Keratinocyte (primary cell): ENCODE measurements around the gene OOSP2. TPM values are rescaled to one million over a fixed set of nuclear protein-coding genes. Genes with fewer than 3 reads are reported as not detected.

Experiments
- DNase-seq: peaks from one replicate; pipeline ENCODE4 v3.0.0-alpha.2; 2011; ENCODE audit warnings: low read depth, missing footprints, low spot score
- FAIRE-seq: peaks from 2 replicates; lab custom pipeline; 2011; peaks lifted over from hg19 to GRCh38; lab: Jason Lieb, UNC
- H2AFZ ChIP-seq: 2 replicates; pipeline ENCODE4 v1.6.0; 2012; ENCODE audit warnings: low read length, control low read depth, inconsistent platforms; ENCODE audit not compliant: control insufficient read depth
- H3K27ac ChIP-seq: 2 replicates; pipeline ENCODE4 v1.5.1; 2011; ENCODE audit warnings: low read length; ENCODE audit not compliant: control insufficient read depth, insufficient read depth
- H3K27me3 ChIP-seq: 3 replicates; pipeline ENCODE4 v1.6.0; 2011; ENCODE audit warnings: low read length; ENCODE audit not compliant: control insufficient read depth, insufficient read depth; ENCODE audit errors: extremely low read depth
- H3K36me3 ChIP-seq, 2 experiments: 2 replicates in 1 of 2; 3 replicates in 1 of 2; pipeline ENCODE4 v1.5.1; 2011; ENCODE audit warnings: low read length in 2 of 2, mild to moderate bottlenecking in 1 of 2; ENCODE audit not compliant: control insufficient read depth in 2 of 2, insufficient read depth in 2 of 2; ENCODE audit errors: extremely low read depth in 1 of 2
- H3K4me1 ChIP-seq: 3 replicates; pipeline ENCODE4 v1.5.1; 2011; ENCODE audit warnings: low read length; ENCODE audit not compliant: control insufficient read depth, insufficient read depth; ENCODE audit errors: extremely low read depth
- H3K4me2 ChIP-seq: 3 replicates; pipeline ENCODE4 v1.6.0; 2011; ENCODE audit warnings: low read depth, low read length; ENCODE audit not compliant: control insufficient read depth, insufficient read depth; ENCODE audit errors: extremely low read depth
- H3K4me3 ChIP-seq, 3 experiments: fragments of 200-600 bp in 1 of 3; sonication (generic) in 1 of 3; 2 replicates in 2 of 3; 3 replicates in 1 of 3; pipeline ENCODE4 v1.5.1; 2011 to 2016; ENCODE audit warnings: low read length in 3 of 3, mild to moderate bottlenecking in 3 of 3, control low read depth in 2 of 3, inconsistent platforms in 1 of 3, low read depth in 1 of 3, mixed read lengths in 1 of 3, mixed run types in 1 of 3, moderate library complexity in 1 of 3; ENCODE audit not compliant: control insufficient read depth in 2 of 3, insufficient read depth in 2 of 3; ENCODE audit errors: extremely low read depth in 1 of 3
- H3K79me2 ChIP-seq: 2 replicates; pipeline ENCODE4 v1.6.0; 2012; ENCODE audit warnings: low read length; ENCODE audit not compliant: control insufficient read depth, insufficient read depth
- H3K9ac ChIP-seq: 3 replicates; pipeline ENCODE4 v1.6.0; 2011; ENCODE audit warnings: low read length; ENCODE audit not compliant: control insufficient read depth, insufficient read depth; ENCODE audit errors: extremely low read depth
- H3K9me1 ChIP-seq: 3 replicates; pipeline ENCODE4 v1.6.0; 2011; ENCODE audit warnings: low read length; ENCODE audit not compliant: control insufficient read depth, insufficient read depth; ENCODE audit errors: extremely low read depth
- H3K9me3 ChIP-seq: 2 replicates; pipeline ENCODE4 v1.5.1; 2012; ENCODE audit warnings: low read depth, low read length; ENCODE audit not compliant: control insufficient read depth
- H4K20me1 ChIP-seq: 3 replicates; pipeline ENCODE4 v1.6.0; 2011; ENCODE audit warnings: low read length; ENCODE audit not compliant: control insufficient read depth, insufficient read depth; ENCODE audit errors: extremely low read depth
- CTCF ChIP-seq, 3 experiments: IDR thresholded peaks in 1 of 3; conservative IDR thresholded peaks in 1 of 3; optimal IDR thresholded peaks in 1 of 3; 2 replicates in 2 of 3; 3 replicates in 1 of 3; pipeline versions ENCODE3 to v1.5.1; 2011; ENCODE audit warnings: low read length in 3 of 3, mild to moderate bottlenecking in 3 of 3, moderate library complexity in 2 of 3, control low read depth in 1 of 3, inconsistent platforms in 1 of 3; ENCODE audit not compliant: insufficient read depth in 2 of 3; ENCODE audit errors: extremely low read depth in 1 of 3
- EZH2 ChIP-seq: IDR thresholded peaks from one replicate; pipeline ENCODE4 v1.6.1; 2012; ENCODE audit warnings: inconsistent platforms, mild to moderate bottlenecking, low read length, moderate library complexity
- dilution Hi-C: fragments of 300-500 bp; cut with MboI; formaldehyde crosslinking; loops from one replicate; pipeline ENCODE4 v1.7.0; 2020; ENCODE audit warnings: low sequenced_read_pairs; ENCODE audit not compliant: extremely low pct_ligation_motif_present
- polyA plus RNA-seq, 5 experiments: library from polyadenylated mRNA; depleted of rRNA in 3 of 5; stranded (reverse) in 3 of 5; stranded (forward) in 1 of 5; unstranded in 1 of 5; fragments of >200 nt; gene quantifications; 1 replicate in 1 of 5; 2 replicates in 3 of 5; 3 replicates in 1 of 5; pipeline versions ENCODE4 v1.2.1 to v1.2.3, GENCODE V29; 2011 to 2012; ENCODE audit warnings: missing spikeins in 2 of 5, low read depth in 1 of 5, low replicate concordance in 1 of 5

OOSP2 gene
- polyA plus RNA-seq, 1 donor (not counting 4 experiments of a cell fraction or from before 2014, with no cell fraction given), result not detected

- no peak overlapping the region for H3K4me3 ChIP-seq
- dilution Hi-C loops, result no loop called here
- H3K79me2 ChIP-seq, result no peaks in the 10 kb centered on the region
- H3K4me2 ChIP-seq, result no peak overlapping the region
- no peaks in the 10 kb centered on the region for H3K4me1 ChIP-seq
- no peak for DNase-seq
- H4K20me1 ChIP-seq, result no peaks in the 10 kb centered on the region
- no peak for TF ChIP-seq CTCF (optimal IDR thresholded peaks at IDR 0.05 in 1 of 3, IDR thresholded peaks at IDR 0.05 in 1 of 3, conservative IDR thresholded peaks at IDR 0.05 in 1 of 3; ENCODE audit: extremely low read depth in 1 of 3, insufficient read depth in 2 of 3, low read length in 3 of 3)
- no peak for TF ChIP-seq EZH2
- H3K9me3 ChIP-seq, result no peaks in the 10 kb centered on the region
- H3K9me1 ChIP-seq, result no peaks in the 10 kb centered on the region
- H3K27me3 ChIP-seq, result no peaks in the 10 kb centered on the region
- H3K36me3 ChIP-seq, result no peaks in the 10 kb centered on the region
- FAIRE-seq, result no peak
- no peak overlapping the region for H3K27ac ChIP-seq
- no peak overlapping the region for H3K9ac ChIP-seq
- no peak overlapping the region for H2AFZ ChIP-seq
Observed at GRCh38 chr11:60095477-60096120, 55.4 kb downstream of the OOSP2 start.

- no peaks in the 10 kb centered on the region for H3K36me3 ChIP-seq
- H3K27me3 ChIP-seq, result no peaks in the 10 kb centered on the region
- H3K9ac ChIP-seq, result no peak overlapping the region
- no peak overlapping the region for H3K4me2 ChIP-seq
- no peak overlapping the region for H2AFZ ChIP-seq
- no peaks in the 10 kb centered on the region for H3K79me2 ChIP-seq
- H3K27ac ChIP-seq, result no peak overlapping the region
- H3K9me3 ChIP-seq, result no peaks in the 10 kb centered on the region
- TF ChIP-seq CTCF (optimal IDR thresholded peaks at IDR 0.05 in 1 of 3, IDR thresholded peaks at IDR 0.05 in 1 of 3, conservative IDR thresholded peaks at IDR 0.05 in 1 of 3; ENCODE audit: extremely low read depth in 1 of 3, insufficient read depth in 2 of 3, low read length in 3 of 3) (no peak), EZH2 (no peak)
- no peaks in the 10 kb centered on the region for H4K20me1 ChIP-seq
- no peak for DNase-seq
- H3K9me1 ChIP-seq, result no peaks in the 10 kb centered on the region
- FAIRE-seq, result no peak
- no peak overlapping the region for H3K4me3 ChIP-seq
- H3K4me1 ChIP-seq, result no peaks in the 10 kb centered on the region
- dilution Hi-C loops, result no loop called here
Observed at GRCh38 chr11:60097189-60097588, 57.0 kb downstream of the OOSP2 start.

Other genes starting within 250 kb of the OOSP2 start
- 32.4 to 85.5 TPM (median 72.1 TPM) in 3 replicates for gene MRPL16, start 229.6 kb upstream of the OOSP2 start, polyA plus RNA-seq
- gene CBLIF, start 194.9 kb upstream of the OOSP2 start, polyA plus RNA-seq, result not detected in 3 replicates
- 3.7 to 6.9 TPM (median 3.9 TPM) in 3 replicates for gene TCN1, start 173.9 kb upstream of the OOSP2 start, polyA plus RNA-seq
- 0.09 to 0.14 TPM in 2 of 3 replicates, not detected in the other for gene OOSP3, start 161.6 kb upstream of the OOSP2 start, polyA plus RNA-seq
- gene OOSP1, start 102.0 kb upstream of the OOSP2 start, polyA plus RNA-seq, result not detected in 3 replicates
- not detected in 3 replicates for gene OOSP4A, start 76.4 kb upstream of the OOSP2 start, polyA plus RNA-seq
- not detected in 3 replicates for gene OOSP4B, start 23.2 kb upstream of the OOSP2 start, polyA plus RNA-seq
- not detected in 3 replicates for gene MS4A3, start 16.3 kb downstream of the OOSP2 start, polyA plus RNA-seq
- not detected in 3 replicates for gene MS4A2, start 48.3 kb downstream of the OOSP2 start, polyA plus RNA-seq
- not detected in 3 replicates for gene MS4A6A, start 142.7 kb downstream of the OOSP2 start, polyA plus RNA-seq
- not detected in 3 replicates for gene MS4A4E, start 202.7 kb downstream of the OOSP2 start, polyA plus RNA-seq
- not detected in 3 replicates for gene MS4A4A, start 240.3 kb downstream of the OOSP2 start, polyA plus RNA-seq